AG10803 (cell line): ENCODE data around the gene NOBOX.
"Not testable (repeated sequence)": the region's sequence is repeated elsewhere in the genome, so short reads cannot be mapped to it uniquely, and the experiment has no call there.

Experiments used
- DNase-seq: peaks from one replicate; pipeline ENCODE4 v3.0.0; 2010; ENCODE audit warnings: low read depth
- H3K4me3 ChIP-seq: 2 replicates; pipeline ENCODE4 v1.5.1; 2011; ENCODE audit warnings: mild to moderate bottlenecking, low read length, control low read depth
- CTCF ChIP-seq: conservative IDR thresholded peaks from 2 replicates; pipeline ENCODE4 v1.5.1; 2011; ENCODE audit warnings: mild to moderate bottlenecking, low read length, control low read depth, inconsistent platforms

Gene NOBOX

GRCh38 chr7:144428431-144428830 lies 24.9 kb upstream of the NOBOX start:
- no peak for TF ChIP-seq CTCF
- DNase-seq = no peak
- H3K4me3 ChIP-seq = no peak overlapping the region

GRCh38 chr7:144427539-144427938 lies 24.0 kb upstream of the NOBOX start:
- DNase-seq, H3K4me3 ChIP-seq: not testable (repeated sequence)

GRCh38 chr7:144418931-144419330 lies 15.4 kb upstream of the NOBOX start:
- not testable (repeated sequence) for H3K4me3 ChIP-seq, DNase-seq

- TF ChIP-seq CTCF = no peak
- no peak overlapping the region for H3K4me3 ChIP-seq
- no peak for DNase-seq
Measured at GRCh38 chr7:144416341-144416740, 12.8 kb upstream of the NOBOX start.

GRCh38 chr7:144415858-144416257 lies 12.4 kb upstream of the NOBOX start:
- TF ChIP-seq CTCF = no peak
- no peak for DNase-seq
- H3K4me3 ChIP-seq = no peak overlapping the region

- no peak for TF ChIP-seq CTCF
- no peak for DNase-seq
- H3K4me3 ChIP-seq = no peak overlapping the region
Measured at GRCh38 chr7:144414815-144415214, 11.3 kb upstream of the NOBOX start.

- TF ChIP-seq CTCF = no peak
- DNase-seq = no peak
- H3K4me3 ChIP-seq = no peak overlapping the region
Measured at GRCh38 chr7:144410441-144410840, 6.9 kb upstream of the NOBOX start.

GRCh38 chr7:144408121-144408520 lies 4.6 kb upstream of the NOBOX start:
- H3K4me3 ChIP-seq = no peak overlapping the region
- peak; percentile 22 for DNase-seq
- no peak for TF ChIP-seq CTCF
